NOMO-1 (cell line): ENCODE data around the gene DIP2C.

Source experiments
- DNase-seq, 2 experiments: peaks; one replicate each; lab custom pipeline; 2025; ENCODE audit not compliant: unreplicated experiment in 2 of 2; lab: John Stamatoyannopoulos, UW

DIP2C gene

DNA sequence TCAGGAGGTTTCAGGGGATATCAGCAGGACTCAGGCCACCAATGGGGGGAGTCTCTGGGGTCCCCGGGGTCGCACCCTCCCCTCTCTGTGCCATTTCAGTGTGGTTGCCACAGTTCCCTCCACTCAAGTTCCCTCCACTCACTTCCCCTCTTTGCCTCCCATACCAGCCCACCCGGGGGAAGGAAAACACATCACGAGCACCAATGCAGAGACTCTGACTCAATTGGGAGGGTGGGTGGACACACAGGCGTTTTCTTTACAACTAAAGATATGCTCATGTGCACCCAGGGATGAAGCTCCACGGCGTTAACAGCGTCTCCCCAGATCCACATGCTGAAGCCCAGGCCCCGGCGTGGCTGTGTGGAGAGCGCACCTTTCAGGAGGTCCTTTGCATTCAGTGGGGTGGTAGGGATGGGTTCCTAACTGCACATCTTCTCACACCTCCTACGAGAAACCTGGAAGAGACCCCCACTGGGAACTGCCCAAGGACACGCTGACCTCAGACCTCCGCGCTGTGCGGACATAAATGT is 300.1 kb downstream of the DIP2C start:
- DNase-seq: no peak

DNA sequence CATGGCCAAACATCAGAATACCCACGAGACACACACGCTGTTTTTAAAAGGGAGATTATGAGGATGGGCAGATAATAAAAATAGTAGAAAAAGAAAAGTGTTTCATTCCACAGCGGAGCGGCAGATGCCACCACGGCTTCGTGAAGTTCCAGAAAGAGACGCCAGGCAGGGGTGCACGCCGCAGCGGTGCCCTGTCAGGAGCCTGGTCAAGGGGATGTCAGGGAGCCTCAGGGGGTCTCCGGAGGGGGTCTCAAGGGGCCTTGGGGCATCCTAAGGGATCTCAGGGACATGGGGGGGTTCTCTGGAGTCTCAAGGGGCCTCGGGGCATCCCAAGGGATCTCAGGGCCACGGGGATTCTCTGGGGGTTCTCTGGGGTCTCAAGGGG is 300.8 kb downstream of the DIP2C start:
- no peak for DNase-seq

DNA sequence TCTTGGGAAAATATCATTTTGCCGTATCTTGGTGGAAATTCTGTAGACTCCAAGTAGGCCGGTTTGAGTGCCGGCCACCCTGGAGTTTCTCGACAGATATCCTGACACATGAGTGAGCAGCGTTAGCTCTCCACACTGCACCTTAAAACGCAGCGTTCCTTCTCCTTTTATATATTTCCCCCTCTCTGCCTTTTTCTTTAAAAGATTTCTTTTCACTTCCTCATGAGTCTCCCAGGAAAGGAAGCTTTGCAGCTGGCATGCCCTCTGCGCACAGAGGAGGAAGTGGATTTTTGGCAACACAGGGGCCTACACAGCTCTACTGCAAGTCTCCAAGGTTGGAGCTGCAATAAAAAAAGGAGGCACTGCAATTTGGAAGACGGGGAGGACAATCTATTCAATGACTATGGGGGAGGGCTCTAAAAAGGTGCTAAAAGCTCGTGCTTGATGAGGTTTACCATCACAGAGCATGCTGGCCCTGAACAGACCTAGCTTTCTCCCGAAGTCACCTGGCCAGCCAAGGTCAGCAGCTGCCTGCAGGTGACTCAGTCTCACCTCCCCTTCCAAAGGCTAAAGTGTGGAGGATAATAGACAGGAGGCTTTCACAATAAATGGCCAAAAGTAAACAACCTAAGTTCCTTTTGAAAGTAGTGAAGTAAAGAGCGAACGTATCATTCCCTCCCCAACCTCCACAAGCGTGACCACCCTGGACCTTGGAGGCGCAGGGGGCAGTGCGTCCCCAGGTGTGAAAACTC is 301.4 kb downstream of the DIP2C start:
- peak; percentile 46 to 61 for DNase-seq

DNA sequence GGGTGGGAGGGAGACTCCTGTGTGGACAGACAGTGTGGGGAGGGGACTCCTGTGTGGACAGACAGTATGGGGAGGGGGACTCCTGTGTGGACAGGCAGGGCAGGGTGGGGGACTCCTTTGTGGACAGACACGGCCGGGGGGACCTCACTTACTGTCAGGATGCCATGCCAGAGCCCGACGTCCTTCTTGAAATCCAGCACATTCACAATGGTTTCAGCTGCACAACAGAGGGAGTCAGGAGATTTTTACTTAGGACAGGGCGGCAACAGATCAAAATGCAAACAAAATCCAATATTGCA is 301.9 kb downstream of the DIP2C start:
- no peak for DNase-seq

DNA sequence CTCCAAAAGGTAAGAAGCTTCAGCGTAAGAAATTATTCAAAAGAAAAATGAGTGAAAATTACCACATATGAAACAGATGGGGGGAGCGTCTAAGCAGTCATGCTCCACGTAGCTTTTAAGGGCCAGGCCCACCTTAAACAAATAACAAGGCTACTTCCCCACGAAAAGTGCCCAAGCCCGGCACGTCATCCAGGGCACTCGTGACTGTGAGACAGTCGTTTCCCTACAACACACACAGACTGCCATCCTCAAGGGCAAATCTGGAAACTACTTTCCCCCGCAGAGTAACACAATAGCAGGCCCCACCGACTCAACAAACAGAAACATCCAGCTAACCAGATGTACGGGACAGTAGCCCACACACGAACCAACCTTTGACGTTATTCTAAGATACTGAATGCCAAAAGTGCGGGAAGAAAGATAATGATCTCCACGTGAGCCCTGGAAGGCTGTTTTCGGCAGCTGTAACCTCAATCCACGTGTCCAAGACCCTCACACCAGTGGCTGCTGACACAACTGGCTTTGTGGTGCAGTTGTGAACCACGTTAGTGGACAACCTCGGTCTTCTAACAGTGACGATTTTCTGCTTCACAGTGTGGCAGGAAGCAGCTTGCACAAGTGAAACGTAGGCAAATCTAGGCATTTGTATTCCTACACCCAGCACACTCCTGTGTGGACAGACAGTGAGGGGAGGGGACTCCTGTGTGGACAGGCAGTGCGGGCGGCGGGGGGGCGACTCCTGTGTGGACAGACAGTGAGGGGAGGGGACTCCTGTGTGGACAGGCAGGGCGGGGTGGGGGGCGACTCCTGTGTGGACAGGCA is 302.5 kb downstream of the DIP2C start:
- no peak for DNase-seq

DNA sequence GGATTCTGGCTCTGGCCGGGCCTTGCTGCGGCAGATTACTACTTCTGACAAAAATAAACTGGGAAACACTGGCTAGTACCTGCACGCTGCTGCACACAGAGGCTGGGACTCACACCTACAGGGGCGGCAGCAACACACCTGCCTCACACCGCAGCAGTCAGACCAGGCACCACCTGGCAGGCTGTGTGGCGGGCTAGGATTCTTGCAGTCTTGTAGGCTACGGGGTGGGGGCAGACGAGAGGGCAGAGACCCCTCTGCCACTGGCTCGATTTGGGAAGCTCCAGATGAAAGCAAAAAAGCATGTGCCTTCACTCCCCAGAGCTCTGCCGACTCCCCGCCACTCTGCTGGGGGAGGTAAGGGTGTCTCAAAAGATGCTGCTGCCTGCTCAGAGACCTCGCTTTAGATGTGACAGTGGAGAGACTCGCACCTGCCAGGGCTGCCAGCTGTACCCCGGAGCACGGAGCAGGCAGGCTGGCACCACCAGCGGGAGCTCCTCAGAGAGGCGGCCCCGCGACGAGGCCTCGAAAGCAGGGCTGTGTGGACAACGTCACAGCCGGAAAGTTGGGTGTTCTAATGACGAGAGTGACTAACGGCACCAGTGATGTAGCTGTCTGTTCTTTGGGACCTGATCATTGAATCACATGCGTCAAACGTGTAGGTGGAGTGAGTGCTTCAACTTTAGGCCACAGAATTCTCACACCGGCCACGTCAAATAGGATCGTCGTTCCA is 303.7 kb downstream of the DIP2C start:
- no peak for DNase-seq

DNA sequence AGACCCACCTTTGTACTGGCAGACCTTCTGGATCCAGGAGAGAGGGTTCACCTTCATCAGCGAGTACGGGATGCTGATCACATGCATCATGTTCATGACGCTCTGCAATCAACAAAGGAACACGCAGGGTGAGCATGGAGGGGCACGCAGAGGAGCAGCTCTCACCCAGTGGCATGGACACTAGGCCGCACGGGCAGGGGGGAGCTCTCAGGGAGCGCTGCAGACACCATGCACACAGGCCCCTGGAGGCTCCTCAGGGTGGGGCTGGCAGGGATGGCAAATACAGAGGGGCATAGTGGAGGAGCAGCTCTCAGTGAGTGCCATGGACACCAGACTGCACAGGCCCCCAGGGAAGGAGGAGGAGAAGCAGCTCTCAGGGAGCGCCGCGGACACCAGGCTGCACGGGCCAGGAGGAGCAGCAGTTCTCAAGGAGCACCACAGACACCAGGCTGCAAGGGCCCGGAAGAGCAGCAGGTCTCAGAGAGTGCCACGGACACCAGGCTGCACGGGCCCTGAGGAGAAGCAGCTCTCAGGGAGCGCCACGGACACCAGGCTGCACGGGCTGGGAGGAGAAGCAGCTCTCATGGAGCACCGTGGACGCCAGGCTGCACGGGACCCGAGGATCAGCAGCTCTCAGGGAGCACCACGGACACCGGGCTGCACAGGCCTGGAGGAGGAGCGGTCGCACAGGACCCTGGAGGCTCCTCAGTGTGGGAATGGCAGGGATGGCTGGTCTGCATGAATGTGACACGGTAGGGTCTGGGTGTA is 304.7 kb downstream of the DIP2C start:
- no peak for DNase-seq

DNA sequence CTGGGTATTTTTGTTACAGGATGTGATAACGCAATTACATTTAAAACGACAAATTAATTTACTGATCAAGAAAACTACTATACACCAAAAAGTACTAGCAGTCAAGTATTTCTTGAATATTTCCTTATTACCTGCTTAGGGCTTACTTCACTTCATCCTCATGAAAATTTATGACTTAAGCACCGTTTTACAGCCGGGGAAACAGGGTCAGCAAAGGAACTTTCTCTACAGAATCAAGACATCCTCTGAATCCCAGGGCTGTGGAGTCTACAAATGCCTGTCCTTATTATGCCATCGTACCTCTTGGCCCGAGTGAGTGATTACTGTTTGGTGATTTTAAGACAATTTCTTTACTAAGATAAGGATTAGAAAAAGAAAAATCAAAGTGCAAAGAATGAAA is 305.9 kb downstream of the DIP2C start:
- no peak for DNase-seq

DNA sequence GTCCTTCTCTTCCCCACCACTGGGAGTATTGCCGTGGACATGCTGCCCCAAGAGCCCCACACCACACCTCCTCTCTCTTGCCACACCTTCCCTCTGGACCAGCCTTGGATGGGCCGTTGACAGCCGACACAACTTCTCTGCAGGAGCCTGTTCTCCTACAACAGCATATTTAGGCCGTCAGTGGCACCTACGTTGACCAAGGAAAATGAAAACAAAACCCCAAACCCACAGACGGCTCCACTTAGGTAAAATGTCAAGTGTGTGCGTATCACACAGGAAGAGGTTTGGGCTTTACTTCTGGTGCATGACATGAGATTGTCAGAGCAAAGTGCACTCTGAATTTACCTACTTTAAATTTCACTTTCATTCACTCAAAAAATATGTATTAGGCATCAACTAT is 307.7 kb downstream of the DIP2C start:
- DNase-seq: no peak

DNA sequence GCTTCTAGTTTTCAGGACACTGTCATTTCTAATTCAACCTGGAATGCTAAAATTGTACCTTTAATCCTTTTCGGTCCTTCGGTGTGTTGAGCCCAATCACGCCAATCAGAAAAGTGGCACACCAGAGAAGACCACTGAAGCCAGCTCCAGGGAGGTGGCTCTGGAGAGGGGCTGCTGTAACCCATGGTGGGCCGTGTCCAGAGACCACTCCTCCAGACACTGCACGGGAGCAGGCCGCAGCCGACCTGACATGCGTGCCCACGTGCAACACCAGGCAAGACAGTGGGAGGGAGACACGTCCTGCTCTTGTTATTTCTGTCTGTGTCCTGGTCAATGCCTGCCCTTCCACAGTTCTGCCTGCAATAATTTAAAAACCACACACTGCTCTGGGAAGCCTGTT is 308.1 kb downstream of the DIP2C start:
- no peak for DNase-seq

DNA sequence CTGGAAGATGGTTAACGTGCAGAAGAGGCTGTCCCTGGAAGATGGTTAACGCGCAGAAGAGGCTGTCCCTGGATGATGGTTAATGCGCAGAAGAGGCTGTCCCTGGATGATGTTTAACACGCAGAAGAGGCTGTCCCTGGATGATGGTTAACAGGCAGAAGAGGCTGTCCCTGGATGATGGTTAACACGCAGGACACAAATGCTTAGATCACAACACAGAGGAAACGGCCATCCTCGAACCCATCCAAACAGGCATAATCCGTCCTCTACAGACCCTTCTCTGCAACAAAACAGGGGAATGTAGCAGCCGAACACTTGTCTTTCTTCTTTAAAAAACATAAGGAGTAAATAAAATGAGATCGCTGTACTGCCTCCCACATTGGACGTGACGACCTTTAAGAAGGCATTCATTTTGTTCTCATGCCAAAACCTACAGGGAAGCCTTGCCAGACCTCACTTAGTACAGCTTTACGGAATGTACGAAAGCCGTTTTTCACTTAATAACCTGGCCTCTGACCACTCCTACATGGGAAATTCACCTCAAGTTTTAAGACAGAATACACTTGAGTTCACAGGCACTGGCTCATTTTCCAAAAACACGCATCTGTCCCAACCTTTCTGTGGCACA is 309.0 kb downstream of the DIP2C start:
- DNase-seq: no peak

DNA sequence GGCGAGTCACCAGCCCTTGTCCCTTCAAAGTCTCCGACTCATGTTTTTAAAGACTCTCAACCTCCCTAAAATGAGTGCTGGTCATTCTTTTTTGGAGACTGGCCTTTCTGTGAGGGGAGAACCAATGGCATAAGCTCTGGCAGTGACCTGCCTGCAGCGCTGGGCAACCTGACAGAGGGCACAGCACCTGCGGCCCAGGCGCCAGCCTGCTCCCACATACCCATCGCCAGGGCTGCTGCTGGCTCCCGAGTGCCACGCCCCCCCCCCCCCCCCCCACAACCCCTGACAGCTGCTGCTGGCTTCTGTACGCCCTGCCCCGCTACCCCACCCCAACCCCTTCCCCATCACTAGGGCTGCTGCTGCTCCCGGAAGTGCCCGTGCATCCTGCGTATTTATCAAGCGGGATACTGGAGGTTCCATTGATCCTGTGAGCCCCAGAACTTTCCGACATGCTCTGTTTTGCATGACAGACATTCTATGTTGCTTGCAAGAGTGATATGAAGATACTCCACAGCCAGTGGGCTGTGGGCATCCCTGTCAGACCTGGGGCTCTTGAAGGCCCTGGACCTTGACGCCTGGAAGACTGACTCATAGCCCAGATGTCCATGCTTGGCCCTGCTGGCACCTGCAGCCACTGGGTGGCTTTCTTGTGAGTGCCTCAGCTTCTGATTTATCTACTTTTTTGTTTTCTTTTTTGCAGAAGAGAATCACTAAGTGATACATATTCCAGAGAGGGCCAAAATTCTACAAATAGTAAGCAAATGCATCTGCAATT is 310.4 kb downstream of the DIP2C start:
- DNase-seq: no peak

DNA sequence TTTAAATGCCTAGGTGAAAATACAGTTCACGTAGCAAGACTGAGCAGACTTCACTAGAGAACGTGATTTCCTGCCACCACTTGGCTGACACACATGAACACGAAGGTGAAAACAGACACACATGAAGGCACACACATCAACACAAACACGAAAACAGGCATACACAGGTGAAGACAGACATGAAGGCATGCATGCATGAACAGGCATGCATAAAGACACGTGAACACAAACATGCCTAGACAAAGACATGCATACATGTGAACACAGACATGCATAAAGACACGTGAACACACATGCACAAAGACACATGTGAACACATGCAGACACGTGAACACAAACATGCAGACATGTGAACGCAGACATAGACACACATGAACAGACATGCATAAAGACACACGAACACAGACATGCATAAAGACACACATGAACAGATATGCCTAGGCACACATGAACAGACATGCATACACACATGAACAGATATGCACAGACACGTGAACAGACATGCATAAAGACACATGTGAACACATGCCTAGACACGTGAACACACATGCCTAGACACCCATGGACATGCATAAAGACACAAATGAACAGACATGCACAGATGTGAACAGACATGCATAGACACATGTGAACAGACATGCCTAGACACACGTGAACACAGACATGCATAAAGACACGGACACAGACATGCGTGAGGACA is 311.1 kb downstream of the DIP2C start:
- no peak for DNase-seq

DNA sequence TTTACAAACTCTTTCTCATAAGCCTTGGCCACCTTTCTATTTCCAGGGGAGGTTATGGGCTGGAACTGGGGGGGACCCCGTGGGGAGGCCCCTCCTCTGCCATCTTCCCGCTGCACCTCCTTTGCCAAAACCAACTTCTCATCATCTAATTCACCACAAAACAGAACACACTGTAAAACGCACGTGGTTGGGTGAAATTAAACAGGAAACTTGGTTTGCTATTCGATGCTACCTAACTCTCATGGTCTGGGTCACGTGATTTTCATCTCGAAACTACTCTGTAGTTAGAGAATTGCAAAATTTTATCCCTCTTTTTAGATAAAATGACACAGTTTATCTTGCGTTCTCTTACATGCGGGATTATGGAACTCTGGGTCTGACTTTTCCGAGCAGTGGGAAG is 312.2 kb downstream of the DIP2C start:
- DNase-seq: no peak

DNA sequence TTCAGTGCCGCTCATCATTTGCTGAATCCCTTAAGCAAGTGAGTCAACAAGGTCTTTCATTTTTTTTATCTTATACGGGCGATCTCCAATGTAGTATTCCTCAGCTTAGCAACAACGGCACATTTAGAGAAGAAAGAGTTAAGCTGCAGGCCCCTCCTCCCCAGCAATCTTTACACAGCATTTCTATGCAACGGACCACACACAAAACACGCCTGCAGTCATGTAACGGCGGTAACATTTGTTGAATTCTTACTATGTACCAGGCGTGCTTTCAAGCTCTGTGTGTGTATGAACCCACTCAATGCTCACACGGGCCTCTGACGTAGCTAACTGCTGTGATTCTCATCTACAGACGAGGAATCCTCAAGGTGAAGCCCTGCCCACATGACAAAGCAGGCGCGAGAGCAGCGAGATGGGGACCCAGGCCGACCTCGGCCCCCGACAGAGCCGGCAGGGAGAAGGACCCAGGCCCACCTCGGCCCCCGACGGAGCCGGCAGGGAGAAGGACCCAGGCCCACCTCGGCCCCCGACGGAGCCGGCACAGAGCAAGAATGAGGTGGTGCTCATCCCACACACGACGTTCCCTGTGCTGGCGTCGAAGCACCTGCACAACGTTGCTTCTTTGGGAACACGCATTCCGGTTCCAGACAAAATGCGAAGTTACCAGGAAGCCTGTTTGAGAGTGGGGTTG is 313.5 kb downstream of the DIP2C start:
- no peak for DNase-seq

DNA sequence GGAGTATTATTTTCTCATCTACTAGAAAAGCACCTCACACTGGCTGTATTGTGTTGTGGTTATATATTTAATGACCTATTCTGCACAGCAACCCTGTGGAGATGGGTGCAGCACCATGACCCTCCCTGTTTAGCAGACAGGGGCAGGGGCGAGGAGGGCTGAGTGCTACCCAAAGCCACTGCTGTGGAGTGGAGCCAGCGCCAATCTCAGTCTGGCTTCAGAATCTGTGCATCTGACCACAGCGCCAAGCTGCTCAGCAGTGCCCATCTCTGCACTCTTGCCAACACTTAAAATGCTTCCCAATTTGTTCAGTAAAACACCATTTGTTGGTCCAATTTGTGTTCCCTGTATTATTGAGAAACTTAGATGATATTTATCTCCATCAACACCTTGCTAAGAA is 315.1 kb downstream of the DIP2C start:
- DNase-seq: no peak

DNA sequence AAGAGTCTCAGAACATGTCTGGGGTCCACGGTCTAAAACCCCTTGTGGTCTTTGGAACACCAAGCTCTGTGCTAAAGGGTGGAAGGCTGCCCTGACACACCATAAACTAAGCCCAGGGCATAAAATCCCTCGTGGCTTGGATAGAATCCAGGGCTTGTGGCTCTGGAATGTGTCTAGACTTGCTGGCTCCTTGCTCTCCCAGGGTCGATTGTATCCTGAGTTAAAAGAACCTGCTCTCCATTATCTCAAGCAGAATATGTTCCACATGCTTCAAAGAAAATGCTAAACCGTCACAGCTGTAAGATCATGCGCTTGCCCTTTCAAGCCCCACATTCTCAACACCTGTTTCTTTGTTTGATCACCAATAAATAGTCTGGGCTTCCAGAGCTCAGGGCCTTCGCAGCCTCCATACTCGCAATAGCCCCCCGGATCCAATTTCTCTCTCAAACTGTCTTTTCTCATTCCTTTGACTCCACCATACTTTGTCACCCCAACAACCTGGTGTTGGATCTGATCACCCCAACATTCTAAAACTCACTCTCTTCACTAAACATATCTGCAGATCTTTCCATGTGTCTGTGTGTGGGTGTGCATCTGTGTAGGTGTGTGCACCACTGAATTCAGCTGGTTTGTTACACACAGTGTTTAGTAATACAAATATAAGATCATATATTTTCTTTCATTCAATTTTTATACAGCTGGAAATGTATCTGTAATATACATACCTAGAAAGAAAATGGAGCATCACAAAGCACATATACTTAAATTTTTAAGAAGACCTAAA is 315.8 kb downstream of the DIP2C start:
- no peak for DNase-seq

DNA sequence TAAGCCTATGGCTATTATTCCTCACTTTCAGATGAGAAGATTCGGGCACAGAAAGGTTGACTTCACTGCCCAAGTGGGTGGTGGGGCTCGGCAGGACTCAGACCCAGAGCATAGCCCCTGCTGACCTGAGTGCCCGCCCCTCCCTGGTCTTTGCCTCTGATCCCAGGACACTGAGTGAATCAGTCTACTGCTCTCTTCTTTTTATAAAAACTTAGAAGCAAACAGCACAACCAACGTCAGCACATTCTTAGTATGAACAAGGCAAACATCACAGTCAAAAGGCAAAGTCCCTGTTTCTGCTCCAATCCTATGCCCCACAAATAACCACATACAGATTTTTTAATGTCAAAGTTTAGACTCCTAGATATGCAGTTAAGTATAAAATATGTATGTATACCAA is 316.5 kb downstream of the DIP2C start:
- DNase-seq: no peak
